HG03280 (cell line): ENCODE results near the gene SIGLEC12.
"Not testable (repeated sequence)": the region's sequence is repeated elsewhere in the genome, so short reads cannot be mapped to it uniquely, and the experiment has no call there.

ENCODE experiments used
- ATAC-seq: cut with Tn5 transposase; IDR thresholded peaks from one replicate; pipeline ENCODE4 v1.9.1; 2021; ENCODE audit warnings: mild to moderate bottlenecking, moderate library complexity; ENCODE audit not compliant: unreplicated experiment

SIGLEC12 gene

DNA sequence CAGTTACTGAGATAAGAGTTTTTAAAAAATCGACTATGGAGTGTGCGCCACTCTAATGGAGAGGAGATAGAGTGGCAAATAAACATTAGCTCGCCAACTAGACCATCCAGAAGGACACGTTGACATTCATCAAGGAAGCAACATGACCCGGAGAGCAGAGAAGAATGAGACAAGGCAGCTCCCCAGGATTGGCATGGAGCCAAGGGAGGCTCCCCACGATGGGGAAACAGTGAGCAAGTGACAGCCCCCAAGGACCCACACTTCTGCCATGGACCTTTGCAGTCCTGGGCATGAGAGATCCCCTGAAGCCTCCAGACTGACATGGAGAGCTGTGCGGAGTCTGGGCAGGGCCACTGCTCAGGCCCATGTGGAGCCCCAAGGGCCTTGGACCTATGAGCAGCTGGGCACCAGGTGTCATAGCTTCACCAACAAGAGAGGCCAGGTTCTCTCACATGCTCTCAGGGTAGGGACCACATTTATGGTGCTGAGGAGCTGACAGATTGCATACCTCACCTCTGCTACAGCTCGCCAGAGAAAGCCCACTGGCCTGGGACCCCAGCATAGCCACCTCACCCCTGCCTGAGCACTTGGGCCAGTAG lies 23.2 kb upstream of the SIGLEC12 start:
- ATAC-seq = no peak

DNA sequence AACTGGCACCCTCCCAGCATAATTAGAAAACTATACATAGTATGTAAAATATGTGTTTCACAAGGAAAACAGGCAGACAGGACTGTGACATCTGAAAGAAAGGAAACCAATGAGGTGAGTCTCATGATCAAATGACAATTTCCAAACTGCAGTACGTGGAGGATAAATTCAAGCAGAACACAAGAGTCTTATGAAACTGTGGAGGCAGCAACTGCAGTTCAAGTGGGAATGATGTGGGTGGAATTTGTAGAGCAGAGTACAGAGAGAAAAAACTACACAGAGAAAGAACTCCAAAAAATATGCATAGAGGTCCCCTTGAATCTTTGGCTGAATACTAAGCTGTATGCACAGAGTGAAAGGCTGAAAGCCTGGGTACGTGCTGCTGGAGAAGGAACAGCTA lies 20.2 kb upstream of the SIGLEC12 start:
- no peak for ATAC-seq

DNA sequence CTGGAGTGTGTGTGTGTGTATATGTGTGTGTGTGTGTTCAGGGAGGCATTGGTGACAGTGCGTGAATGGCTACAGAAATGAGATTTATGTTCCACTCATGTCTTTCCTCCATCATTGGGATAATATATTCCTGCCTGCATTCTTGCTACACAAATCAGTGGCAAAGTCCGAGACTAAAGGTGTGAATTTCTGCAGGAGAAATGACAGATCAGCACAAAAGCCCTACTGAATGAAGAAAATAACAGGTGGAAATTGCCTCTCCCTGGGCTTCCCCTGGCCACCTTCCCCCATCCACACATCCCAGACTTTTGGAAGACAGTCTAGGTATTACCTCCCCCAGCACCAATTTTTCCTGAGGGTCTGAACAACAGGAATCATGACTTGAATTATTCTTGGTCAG lies 19.8 kb upstream of the SIGLEC12 start:
- no peak for ATAC-seq

DNA sequence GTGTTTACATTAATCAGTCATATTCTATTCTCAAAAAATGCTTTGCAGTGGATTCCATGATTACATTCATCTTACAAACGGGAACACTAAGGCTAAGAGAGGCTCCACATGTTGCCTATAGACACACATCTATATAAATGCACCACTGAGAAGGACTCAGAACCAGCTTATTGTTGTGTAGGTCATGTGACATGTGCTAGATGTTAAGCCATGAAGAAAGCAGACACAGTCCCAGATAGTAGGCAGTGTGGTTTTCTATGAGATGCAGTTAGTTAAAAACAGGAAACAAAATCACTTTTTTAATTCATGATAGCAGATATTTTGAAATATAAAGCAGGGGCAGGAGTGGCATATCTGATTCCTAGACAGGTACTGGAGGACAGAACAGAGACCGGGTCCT lies 19.1 kb upstream of the SIGLEC12 start:
- no peak for ATAC-seq

DNA sequence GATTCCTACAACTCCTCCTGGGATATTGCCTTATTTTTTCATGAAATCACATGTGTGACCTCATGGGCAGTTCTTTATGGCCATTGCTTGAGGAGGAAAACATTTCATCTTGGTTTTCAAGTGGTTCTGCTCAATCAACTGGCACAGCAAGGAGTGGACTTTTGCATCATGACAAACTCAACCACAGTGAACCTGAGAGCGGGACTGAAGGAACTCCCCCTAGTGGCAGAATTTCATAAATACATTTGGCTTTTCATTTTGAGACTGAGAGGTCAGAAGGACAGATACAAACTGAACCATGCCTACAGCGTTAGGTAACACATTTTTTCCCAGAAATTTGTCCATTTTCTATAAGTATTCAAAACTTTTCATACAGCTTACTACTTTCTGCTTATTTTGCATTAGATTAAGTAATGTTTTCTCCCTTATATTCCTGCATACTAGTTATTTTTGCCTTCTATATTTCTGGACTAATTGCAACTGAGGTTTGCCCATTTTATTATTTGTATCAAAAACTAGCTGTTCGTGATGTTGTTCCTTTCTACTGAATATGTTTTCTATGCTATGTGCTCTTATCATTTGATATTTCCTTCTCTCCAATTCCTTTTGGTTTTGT lies 13.4 kb upstream of the SIGLEC12 start:
- ATAC-seq = no peak

DNA sequence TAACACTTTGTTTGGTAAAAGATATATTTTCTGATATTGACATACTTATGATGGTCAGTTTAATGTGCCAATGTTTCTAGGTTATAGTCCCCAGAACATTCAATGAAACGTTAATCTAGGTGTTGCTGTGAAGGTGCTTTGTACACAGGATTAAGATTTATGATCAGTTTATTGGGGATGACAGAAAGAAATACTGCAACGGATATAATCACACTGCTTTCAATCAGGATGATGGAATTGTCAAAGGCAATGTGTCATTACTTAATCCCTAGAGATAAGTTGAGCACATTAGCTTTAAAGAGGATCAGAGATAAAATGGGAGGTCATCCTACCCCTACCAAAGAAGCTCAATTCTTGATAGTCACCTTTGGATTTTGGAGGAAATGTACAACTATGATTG lies 12.4 kb upstream of the SIGLEC12 start:
- no peak for ATAC-seq

DNA sequence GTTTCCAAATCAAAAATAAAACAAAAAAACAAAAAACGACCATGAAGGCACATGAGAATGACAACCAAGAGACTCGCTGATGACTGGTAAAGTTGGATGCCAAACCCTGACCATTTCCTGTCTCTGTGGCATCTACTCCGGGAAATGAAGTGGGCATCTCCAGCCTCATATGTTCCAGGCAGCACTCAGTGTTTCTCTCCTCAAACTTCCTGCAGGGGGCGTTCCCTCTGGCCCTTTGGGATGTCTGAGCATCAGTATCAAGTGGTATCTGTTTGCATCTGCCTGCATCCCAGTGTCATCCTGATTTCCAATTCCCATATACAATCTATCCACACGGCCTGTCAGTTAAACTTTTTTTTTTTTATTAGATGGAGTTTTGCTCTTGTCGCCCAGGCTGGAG lies 9.8 kb upstream of the SIGLEC12 start:
- ATAC-seq = no peak

DNA sequence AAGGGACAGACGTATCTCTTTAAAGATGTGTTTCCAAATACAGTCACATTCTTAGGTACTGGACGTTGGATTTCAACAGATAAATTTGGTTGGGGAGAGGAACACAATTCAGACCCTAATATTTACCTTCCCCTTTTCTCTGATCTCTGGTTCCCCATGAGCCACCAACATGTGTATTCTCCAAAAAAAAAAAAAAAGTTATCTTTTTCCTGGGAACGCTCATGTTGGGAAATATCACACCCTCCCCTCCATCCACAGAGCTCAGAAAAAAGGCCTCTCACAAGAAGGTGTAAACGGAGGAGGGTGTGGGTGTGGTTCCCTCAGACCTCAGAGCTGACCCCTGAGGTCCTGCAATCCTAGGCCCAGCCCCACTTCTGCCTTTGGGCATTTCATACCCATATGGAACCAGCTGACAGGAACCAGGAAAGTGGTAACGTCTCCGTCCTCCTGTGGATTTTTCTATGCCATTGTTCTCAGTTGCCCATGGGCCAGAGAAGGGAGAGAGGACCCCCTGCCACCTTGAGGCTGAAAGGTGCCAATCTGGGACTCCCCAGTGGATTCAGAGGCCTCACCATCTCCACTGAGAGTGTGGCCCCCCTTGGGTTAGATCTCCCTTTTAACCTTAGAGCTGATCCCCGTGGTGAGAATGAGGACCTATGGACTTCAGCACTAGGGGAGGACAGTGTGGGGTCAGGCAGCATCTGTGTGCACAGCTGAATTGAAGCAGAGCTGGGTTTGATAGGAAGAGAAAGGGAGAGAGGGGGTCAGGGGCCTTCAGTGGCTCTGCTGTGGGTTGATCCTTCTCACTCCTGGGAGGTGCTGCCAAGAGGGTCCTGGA lies 8.4 kb upstream of the SIGLEC12 start:
- no peak for ATAC-seq

DNA sequence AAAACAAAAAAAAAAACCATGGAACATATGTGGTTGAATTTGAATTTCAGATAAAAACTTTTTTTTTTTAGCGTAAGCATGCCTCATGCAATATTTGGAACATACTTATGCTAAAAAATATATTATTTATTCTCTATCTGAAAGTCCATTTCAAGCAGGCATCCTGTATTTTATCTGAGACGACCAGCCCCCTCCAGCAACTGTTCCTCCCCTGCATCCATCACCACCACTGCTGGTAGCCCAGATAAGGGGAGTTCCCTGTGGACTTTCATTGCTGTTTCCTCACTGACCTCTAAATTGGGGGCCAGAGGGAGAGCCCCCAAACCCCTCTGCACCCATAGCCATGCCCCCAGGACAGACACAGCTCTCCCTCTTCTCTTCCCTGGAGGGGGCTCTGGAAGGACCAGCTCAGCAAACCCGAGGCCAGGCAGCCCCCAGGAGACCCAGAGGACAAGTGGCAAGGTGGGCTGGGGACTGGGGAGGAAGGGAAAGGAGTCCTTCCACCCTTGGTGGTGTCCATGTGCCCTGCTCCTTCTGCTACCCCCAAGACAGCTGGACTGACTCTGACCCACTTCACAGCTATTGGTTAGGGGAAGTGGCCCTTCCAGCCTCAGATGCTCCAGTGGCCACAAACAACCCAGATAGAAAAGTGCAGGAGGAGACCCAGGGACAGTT lies 6.6 kb upstream of the SIGLEC12 start:
- no peak for ATAC-seq

DNA sequence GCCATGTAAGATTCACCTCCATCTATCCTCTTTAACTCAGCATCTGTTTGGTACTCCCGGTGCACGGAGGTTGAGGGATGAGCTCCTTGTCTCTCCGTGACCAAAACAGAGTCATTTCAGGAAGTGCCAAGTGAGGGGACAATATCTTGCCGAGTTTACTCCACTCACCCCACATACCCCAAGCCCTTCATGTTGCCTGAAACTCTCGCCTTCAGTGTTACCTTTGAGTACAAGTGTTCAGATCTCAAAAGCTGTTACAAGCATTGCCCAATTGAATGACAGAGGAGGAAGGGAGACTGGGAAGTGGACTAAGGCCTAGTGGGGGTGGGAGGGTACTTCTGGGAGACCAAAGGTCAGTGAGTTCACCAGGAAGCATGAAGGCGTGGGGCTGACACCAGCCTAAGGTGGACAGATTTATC lies 6.0 kb upstream of the SIGLEC12 start:
- ATAC-seq = no peak

DNA sequence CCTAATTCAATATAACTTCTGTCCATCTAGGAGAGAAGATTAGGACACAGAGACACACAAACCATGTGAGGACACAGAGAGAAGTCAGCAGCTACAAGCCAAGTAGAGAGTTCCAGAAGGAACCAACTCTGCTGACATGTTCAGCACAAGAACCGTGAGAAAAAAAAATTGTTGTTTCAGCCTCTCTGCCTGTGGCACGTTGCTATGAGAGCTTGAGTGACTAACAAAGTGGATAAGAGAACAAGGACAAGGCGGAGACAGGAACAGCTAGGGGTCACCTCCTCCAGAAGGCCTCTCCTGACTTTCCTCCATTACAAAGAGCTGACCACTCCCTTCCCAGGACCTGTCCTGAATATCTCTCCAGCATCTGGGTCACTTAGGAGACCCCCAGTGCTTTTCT lies 5.6 kb upstream of the SIGLEC12 start:
- no peak for ATAC-seq

DNA sequence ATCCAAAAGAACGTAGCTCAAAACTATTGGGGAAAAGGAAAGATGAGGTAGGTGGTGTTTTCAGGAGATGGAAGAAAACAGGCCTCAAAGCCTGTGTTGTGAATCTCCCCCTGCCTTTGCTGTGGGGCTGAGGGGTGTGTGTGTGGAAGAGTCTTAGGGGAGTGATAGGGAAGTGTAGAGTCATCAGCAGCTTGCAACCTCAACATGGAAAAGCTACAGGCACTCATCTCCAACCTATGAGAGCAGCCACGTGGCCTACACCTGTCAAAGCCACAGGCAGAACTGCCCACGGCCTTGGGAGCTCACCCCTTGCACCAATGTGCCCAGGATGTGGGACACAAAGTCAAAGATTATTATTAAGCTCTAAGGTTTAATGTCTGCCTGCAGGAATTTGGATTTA lies 4.3 kb upstream of the SIGLEC12 start:
- ATAC-seq = no peak

DNA sequence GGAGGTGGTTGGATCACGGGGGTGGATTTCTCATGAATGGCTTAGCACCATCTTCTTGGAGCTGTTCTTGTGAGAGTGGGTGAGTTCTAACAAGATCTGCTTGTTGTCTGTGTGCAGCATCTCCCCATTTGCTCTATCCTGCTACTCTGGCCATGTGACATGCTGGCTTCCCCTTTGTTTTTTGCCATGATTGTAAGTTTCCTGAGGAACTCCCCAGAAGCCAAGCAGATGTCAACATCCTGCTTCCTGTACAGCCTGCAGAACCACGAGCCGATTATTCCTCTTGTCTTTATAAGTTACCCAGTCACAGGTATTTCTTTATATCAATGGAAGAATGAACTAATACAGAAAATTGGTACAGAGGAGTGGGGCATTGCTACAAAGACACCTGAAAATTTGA lies 2.3 kb upstream of the SIGLEC12 start:
- ATAC-seq = no peak

DNA sequence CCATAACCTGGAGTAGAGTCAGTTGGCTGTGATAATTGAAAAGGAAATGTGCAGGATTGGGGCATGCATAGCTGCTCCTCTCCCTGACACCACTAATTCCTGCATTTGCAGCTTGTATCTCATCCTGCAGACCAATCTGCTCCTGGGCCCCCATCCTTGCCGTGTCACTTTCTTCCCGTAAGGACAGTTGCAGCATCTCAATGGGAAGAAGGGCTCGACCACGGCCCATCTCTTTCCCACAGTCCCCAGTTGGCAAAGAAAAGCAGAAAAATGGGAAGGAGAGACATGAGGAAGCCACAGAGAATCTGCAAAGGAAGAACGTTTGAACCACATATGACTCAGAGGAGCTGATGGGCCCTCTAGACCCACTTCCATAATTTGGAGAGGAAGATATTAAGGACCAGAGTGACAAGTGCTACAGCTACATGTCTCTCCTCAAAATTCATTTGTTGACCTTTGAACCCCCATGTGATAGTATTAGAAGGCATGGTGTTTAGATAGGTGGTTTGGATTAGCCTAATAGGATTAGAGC lies 1.8 kb upstream of the SIGLEC12 start:
- no peak for ATAC-seq

DNA sequence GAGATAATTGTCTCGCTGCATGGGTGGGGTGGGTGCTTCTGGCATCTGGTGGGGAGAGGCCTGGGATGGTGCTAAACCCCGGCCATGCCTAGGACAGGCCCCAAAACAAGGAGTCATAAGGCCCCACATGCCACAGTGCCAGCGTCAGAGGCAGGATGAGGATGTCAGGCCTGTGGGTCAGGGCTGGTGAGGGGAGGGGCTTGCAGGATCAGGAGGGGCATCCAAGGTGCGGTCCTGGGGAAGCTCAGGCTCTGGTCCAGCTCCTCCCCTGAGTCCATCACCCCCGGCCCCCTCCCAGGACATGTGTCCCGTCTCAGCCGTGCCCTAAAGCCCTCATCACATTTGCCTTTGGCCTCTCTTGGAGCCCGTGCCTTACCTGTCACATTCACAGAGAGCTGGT lies 669 bp downstream of the SIGLEC12 start:
- not testable (repeated sequence) for ATAC-seq

DNA sequence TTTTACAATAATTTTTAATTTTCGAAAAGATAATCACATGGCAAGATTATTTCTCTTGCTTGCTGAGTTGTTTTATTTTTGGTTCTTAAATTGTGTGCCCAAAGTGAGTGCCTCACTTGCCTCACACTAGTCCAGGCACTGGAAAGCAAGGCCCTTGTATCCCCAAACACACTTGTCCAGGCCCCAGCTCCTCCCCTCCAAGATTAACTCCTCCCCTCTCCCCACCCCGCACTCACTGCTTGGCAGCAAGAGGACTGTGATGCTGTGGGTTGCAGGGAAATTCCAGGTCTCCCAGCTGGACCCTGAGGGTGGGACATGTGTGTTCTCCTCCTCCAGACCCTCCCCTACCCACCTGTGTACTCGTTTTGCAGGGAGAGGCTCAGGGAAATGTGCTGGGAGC lies 3.9 kb downstream of the SIGLEC12 start:
- ATAC-seq = no peak

DNA sequence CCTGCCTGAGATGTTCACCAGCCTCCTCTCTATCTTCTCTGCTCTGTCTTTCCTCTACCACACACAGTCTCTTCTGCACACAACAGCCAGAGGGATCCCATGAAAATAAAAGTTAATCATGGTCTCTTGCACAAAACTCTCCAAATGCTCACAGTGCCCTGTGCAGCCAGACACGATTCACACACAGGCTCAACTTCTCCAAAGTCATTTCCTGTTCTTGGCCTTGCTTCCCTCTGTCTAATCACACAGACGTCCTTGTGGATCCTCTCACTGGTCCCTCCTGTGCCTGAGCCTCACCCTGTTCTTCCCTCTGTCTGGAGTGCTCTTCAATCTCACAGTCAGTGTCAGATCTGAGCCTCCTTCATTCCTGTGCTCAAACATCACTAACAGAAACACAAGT lies 7.8 kb downstream of the SIGLEC12 start:
- no peak for ATAC-seq

DNA sequence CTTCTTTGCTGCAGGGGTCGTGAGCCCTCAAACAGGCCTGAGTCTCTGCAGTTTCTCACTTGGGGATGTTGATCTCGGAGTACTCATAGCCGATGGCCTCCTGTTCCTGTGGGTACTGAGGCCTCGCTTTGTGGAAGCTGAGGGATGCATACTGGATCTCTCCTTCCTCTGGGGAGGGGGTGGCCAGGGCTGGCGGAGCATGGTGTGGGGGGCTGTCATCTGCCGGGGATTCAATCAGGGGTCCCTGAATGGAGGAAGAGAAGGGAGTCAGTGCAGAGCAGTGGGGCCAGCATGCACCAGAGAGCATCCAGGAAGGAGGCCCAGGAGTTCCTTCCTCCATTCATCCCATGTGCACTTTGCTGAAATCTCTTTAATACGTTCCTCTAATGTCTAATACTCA lies 10.0 kb downstream of the SIGLEC12 start:
- ATAC-seq = no peak

DNA sequence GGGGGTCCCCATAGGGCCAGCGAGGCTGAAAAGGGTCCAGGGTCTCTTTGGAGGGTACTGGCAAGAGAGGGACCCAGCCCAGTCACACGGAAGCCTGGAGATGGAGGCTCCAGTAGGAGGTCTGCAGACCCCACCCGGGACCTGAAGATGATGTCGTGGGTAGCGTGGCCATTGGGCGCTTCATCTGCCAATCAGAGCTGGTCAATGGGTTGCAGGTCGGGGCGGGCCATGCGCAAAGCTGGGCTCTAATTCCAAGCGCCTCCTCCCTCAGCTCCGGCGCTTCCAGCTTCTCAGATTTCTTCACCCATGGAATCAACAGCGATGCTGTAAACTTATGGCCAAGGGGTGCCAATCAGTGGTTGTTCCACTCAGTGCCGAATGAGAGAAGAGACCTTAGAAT lies 10.9 kb downstream of the SIGLEC12 start:
- no peak for ATAC-seq

DNA sequence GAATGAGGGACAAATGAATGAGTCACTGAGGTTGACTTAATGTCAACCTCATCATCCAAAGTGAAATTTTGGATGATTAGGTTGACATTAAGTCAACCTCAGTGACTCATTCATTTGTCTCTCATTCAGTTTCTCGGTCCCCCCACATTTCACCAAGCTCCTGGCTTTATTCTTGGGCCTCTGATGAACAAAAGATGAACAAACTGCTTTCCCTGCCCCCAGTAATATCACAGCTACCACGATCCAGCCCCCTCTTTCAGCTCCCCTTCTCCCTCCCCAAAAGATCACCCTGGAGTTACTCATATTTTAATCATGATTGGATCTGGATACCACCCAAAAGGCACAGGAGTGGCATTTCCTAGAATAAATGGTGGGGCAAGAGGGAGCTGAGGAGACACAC lies 12.5 kb downstream of the SIGLEC12 start:
- no peak for ATAC-seq

DNA sequence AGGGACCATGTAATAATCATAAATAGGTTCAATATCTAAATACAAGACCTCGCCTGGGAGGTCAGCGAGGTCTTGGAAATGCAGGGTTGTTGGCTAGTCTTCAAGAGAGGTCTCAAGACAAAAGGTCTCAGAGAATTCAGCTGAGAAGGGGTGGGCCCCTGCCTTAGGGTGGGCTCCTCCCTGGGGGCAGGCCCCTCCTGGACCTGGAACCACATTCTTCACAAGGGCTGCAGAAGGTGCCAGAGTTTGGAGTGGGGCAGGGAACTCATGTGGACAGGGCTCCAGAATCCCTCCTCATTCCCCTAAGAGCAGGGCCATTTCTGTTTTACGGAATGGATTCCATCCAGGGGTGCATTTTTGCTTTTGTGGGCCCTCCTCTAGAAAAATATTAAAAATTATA lies 13.1 kb downstream of the SIGLEC12 start:
- ATAC-seq = no peak
